ENCODE results near the gene CTDSPL2. TPM values are rescaled to one million over a fixed set of nuclear protein-coding genes. Genes with fewer than 3 reads are reported as not detected.
A peak's percentile ranks its signal among the peaks of the same experiment; 100 is the strongest.

CTDSPL2 gene
- polyA plus RNA-seq, 2 of the 4 experiments (the other 2 are of a cell fraction), result 15.4 to 50.1 TPM

DNA sequence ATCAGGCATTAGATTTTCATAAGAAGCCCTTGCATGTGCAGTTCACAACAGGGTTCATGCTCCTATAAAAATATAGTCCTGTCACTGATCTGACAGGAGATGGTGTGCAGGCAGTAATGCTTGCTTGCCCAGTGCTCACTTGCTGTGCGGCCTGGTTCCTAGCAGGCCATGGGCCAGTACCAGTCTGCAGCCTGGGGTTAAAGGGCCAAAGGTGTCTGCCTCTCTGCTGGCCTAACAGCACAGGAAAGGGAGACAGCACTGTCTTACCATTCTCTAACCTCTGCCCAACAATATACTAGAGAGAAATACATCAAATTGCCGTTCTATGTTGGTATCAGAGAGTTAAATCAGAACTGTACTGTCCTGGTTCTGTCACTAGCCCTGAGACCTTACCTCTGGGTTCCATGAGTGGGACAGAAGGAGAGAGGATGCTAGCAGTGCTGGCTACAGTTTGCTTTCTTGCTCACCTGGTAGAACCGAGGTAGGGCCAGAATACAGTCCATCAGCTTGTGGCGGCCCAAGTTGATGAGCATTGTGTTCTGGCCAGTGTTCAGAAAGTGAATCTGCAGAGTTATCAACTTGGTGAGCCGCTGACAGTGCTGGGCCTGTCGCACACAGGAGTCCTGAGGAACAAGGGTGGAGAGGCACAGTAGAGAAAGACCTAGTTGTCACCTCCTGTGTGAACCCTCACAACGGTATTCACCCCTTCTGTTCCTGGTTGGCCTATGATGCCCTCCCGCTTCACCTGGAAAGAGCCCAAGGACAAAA is 138.1 kb downstream of the CTDSPL2 start:
- no peak overlapping the region for H3K4me3 ChIP-seq
- ChIA-PET POLR2A (no interaction called here), CTCF (no interaction called here)
- TF ChIP-seq EHF (CRISPR knock-in tag; IDR thresholded peaks at IDR 0.05) (no peak), FOSL2 (IDR thresholded peaks at IDR 0.05) (no peak), FOSL2 (CRISPR knock-in tag; IDR thresholded peaks at IDR 0.05) (no peak), TP53 (CRISPR knock-in tag; IDR thresholded peaks at IDR 0.05) (no peak), BHLHE40 (IDR thresholded peaks at IDR 0.05; ENCODE audit: low read depth, low read length) (no peak), RFX5 (IDR thresholded peaks at IDR 0.05) (no peak), EHMT2 (IDR thresholded peaks at IDR 0.05; ENCODE audit: low read depth) (no peak)
- FAIRE-seq, result no peak
- no peaks in the 10 kb centered on the region for H3K4me1 ChIP-seq
- DNase-seq (ENCODE audit: low read depth in 1 of 2, low spot score in 1 of 2), result peak in 1 of 2 experiments; percentile 11
- ATAC-seq, result no peak
- no peak overlapping the region for H3K27ac ChIP-seq
- H3K9me3 ChIP-seq, result peaks cover 13% of the 10 kb centered on the region
- H3K4me2 ChIP-seq, result no peak overlapping the region
- WGBS (ENCODE audit: missing lambda C conversion rate), result 98% methylated on average over 6 of the region's 8 CpGs

DNA sequence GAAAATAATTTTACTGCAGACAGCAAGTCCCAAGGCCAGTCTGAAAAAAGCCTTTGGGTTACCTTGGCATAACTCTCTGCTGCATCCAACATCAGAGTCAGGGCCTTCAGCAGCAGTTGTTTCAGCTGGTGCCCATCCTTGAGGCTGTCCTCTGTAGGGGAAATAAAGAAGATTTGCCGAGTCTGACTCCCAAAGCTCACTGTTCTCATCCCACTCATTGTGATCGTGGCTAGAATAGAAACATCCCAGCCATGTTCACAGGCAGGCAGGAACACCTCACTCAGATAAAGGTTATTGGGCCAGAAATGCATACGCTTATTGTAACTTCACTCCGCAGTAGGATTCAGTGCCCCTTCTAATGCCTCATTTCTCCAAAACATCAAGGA is 138.7 kb downstream of the CTDSPL2 start:
- 91% methylated on average over 4 of the region's 4 CpGs for WGBS (ENCODE audit: missing lambda C conversion rate)
- TF ChIP-seq ZFP36 (IDR thresholded peaks at IDR 0.05; ENCODE audit: borderline replicate concordance, partially characterized antibody) (no peak), CHD2 (IDR thresholded peaks at IDR 0.05; ENCODE audit: low read length, partially characterized antibody) (no peak), FOXS1 (CRISPR knock-in tag; IDR thresholded peaks at IDR 0.05) (no peak), FOSL2 (IDR thresholded peaks at IDR 0.05) (no peak), FOSL2 (CRISPR knock-in tag; IDR thresholded peaks at IDR 0.05) (no peak), TFCP2L1 (CRISPR knock-in tag; IDR thresholded peaks at IDR 0.05) (no peak), HOXB13 (CRISPR knock-in tag; IDR thresholded peaks at IDR 0.05; ENCODE audit: low read depth) (no peak), HOXB5 (CRISPR knock-in tag; IDR thresholded peaks at IDR 0.05) (no peak), ZSCAN20 (CRISPR knock-in tag; IDR thresholded peaks at IDR 0.05) (no peak), NPAS2 (CRISPR knock-in tag; IDR thresholded peaks at IDR 0.05; ENCODE audit: borderline replicate concordance) (no peak), HEYL (CRISPR knock-in tag; IDR thresholded peaks at IDR 0.05) (no peak), RAD21 (conservative IDR thresholded peaks at IDR 0.05 in 1 of 2, IDR thresholded peaks at IDR 0.05 in 1 of 2) (no peak)
- TF ChIP-seq, protein P1, sequence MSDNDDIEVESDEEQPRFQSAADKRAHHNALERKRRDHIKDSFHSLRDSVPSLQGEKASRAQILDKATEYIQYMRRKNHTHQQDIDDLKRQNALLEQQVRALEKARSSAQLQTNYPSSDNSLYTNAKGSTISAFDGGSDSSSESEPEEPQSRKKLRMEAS (IDR thresholded peaks at IDR 0.05), result no peak
- TF ChIP-seq, protein P2, sequence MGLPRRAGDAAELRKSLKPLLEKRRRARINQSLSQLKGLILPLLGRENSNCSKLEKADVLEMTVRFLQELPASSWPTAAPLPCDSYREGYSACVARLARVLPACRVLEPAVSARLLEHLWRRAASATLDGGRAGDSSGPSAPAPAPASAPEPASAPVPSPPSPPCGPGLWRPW (IDR thresholded peaks at IDR 0.05), result no peak
- TF ChIP-seq, protein P3, sequence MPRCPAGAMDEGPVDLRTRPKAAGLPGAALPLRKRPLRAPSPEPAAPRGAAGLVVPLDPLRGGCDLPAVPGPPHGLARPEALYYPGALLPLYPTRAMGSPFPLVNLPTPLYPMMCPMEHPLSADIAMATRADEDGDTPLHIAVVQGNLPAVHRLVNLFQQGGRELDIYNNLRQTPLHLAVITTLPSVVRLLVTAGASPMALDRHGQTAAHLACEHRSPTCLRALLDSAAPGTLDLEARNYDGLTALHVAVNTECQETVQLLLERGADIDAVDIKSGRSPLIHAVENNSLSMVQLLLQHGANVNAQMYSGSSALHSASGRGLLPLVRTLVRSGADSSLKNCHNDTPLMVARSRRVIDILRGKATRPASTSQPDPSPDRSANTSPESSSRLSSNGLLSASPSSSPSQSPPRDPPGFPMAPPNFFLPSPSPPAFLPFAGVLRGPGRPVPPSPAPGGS (IDR thresholded peaks at IDR 0.05), result no peak
- TF ChIP-seq, protein P4, sequence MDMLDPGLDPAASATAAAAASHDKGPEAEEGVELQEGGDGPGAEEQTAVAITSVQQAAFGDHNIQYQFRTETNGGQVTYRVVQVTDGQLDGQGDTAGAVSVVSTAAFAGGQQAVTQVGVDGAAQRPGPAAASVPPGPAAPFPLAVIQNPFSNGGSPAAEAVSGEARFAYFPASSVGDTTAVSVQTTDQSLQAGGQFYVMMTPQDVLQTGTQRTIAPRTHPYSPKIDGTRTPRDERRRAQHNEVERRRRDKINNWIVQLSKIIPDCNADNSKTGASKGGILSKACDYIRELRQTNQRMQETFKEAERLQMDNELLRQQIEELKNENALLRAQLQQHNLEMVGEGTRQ (IDR thresholded peaks at IDR 0.05), result no peak
- no peak for ATAC-seq
- no peak overlapping the region for H3K4me3 ChIP-seq
- CTCF ChIA-PET, result no interaction called here
- FAIRE-seq, result no peak
- DNase-seq (ENCODE audit: low read depth in 1 of 2, low spot score in 1 of 2), result no peak
- H3K4me1 ChIP-seq, result no peaks in the 10 kb centered on the region
- no peak overlapping the region for H3K4me2 ChIP-seq
- peaks cover 13% of the 10 kb centered on the region for H3K9me3 ChIP-seq
- no peak overlapping the region for H3K27ac ChIP-seq
- POLR2A ChIA-PET, result no interaction called here

DNA sequence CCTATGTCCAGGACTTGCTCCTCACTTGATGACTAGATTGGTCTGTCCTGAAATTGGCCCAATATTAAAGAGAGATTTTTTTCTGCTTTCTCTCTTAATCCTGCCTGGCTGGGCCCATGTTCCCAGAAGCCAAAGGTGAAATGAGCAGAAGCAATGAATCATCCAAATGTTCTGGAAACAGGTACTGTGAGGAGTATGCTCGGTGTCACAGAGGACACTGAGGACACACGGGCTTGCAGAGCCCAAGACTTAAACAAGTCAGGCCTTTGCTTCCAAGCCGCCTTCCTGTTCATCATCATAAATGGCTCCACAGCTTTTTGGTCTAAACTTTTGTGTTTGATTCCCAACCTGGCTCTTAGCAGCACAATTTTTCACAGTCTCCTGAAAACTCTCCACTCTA is 140.9 kb downstream of the CTDSPL2 start:
- DNase-seq (ENCODE audit: low read depth in 1 of 2, low spot score in 1 of 2) (no peak), FAIRE-seq (no peak), ATAC-seq (no peak)
- ChIA-PET CTCF (interaction anchor here (0.5 to 4.4 kb wide), 2 partner anchors 11 to 68 kb away, joined by 4 to 22 read pairs; no protein-coding TSS in a partner anchor), POLR2A (no interaction called here)
- Histone ChIP-seq H3K27ac (no peak overlapping the region), H3K4me3 (no peak overlapping the region), H3K9me3 (peaks cover 13% of the 10 kb centered on the region), H3K4me1 (no peaks in the 10 kb centered on the region), H3K4me2 (no peak overlapping the region)
- 86% methylated on average over 3 of the region's 3 CpGs for WGBS (ENCODE audit: missing lambda C conversion rate)
- TF ChIP-seq RCOR1 (IDR thresholded peaks at IDR 0.05; ENCODE audit: low read depth, low read length) (no peak), SMC3 (IDR thresholded peaks at IDR 0.05) (no peak)
- TF ChIP-seq, protein P1 (IDR thresholded peaks at IDR 0.05), result no peak
